ENCODE results near the gene TAAR6. TPM values are rescaled to one million over a fixed set of nuclear protein-coding genes. Genes with fewer than 3 reads are reported as not detected.

TAAR6 gene
- total and polyA plus RNA-seq, 2 of the 4 experiments (the other 2 are of a cell fraction) = not detected

DNA sequence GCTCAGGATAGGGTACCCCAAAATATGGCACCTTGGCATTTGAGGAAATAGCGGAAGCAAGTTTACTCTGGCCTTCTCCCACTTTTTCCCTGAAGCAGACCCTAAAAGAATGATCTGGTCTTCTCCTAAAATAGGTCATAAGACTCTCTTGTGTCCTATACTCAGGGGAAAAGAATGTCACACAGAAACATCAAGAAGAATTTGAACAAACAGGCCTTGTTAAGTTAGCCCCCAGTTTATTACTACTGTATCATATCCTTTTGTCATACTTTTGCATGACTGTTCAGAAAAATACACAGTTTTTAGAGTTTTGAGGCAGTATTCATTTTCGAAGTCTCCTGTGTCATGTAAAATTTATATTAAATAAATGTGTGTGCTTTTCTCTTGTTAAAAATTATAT, 41.5 kb downstream of the TAAR6 start:
- no peaks in the 10 kb centered on the region for H3K36me3 ChIP-seq (ENCODE audit: control insufficient read depth, insufficient read depth, low read length)
- POLR2A ChIA-PET (ENCODE audit: unreplicated experiment) = no interaction called here
- no peak overlapping the region for H4K8ac ChIP-seq (ENCODE audit: low read depth in 2 of 2, low read length in 2 of 2)
- no peaks in the 10 kb centered on the region for H3K9me3 ChIP-seq (ENCODE audit: control insufficient read depth, insufficient read depth, low read length)
- no peaks in the 10 kb centered on the region for H4K20me1 ChIP-seq (ENCODE audit: insufficient read depth, low read length)
- H3K4me3 ChIP-seq (ENCODE audit: insufficient read depth, low read depth, low read length) = no peak overlapping the region
- no peaks in the 10 kb centered on the region for H3K79me1 ChIP-seq (ENCODE audit: low read depth in 1 of 2, low read length in 2 of 2)
- no peaks in the 10 kb centered on the region for H3K4me1 ChIP-seq (ENCODE audit: control insufficient read depth, insufficient read depth, low read length)
- H2BK5ac ChIP-seq (ENCODE audit: low read depth, low read length, poor library complexity, severe bottlenecking) = no peak overlapping the region
- H2BK20ac ChIP-seq (ENCODE audit: low read depth, low read length) = no peak overlapping the region
- no peak overlapping the region for H4K91ac ChIP-seq (ENCODE audit: insufficient read depth, low read depth, low read length)
- no CpG with 5 or more reads among the region's 2 CpGs for WGBS, 2 experiments (ENCODE audit: extremely low coverage in 2 of 2, insufficient read length in 1 of 2)
- CTCF ChIA-PET = no interaction called here
- H2BK120ac ChIP-seq (ENCODE audit: low read depth, low read length) = no peak overlapping the region
- no peak overlapping the region for H3K9ac ChIP-seq (ENCODE audit: low read depth, low read length)
- H2BK15ac ChIP-seq (ENCODE audit: low read depth, low read length) = no peak overlapping the region
- H4K5ac ChIP-seq (ENCODE audit: low read depth, low read length) = no peak overlapping the region
- H3K27me3 ChIP-seq (ENCODE audit: control insufficient read depth, insufficient read depth, low read length) = peaks cover 17% of the 10 kb centered on the region
- intact Hi-C loops (cut with micrococcal nuclease) = loop anchor here (5.0 kb wide), 1 partner anchor 41 kb away; no protein-coding TSS in a partner anchor
- H3K27ac ChIP-seq (ENCODE audit: insufficient read depth, low read length) = no peak overlapping the region
- no peak overlapping the region for H3K23ac ChIP-seq (ENCODE audit: low read depth, low read length)
- H3K56ac ChIP-seq (ENCODE audit: extremely low read depth, insufficient read depth, low read length) = no peak overlapping the region
- H3K14ac ChIP-seq (replicated peaks; ENCODE audit: low read depth, low read length) = no peak overlapping the region
- DNase-seq (no peak), ATAC-seq (ENCODE audit: low read depth) (no peak)
- no peak overlapping the region for H3K18ac ChIP-seq (ENCODE audit: low read depth, low read length)
- H3K9me1 ChIP-seq (ENCODE audit: insufficient read depth, low read length) = no peaks in the 10 kb centered on the region
- dilution Hi-C loops (cut with HindIII; ENCODE audit: low sequenced_read_pairs, unreplicated experiment) = no loop called here
- TF ChIP-seq MXI1 (IDR thresholded peaks at IDR 0.05; ENCODE audit: borderline replicate concordance, low read depth, low read length) (no peak), CEBPB (IDR thresholded peaks at IDR 0.05; ENCODE audit: low read depth, low read length) (no peak), MAFK (IDR thresholded peaks at IDR 0.05; ENCODE audit: low read depth, low read length) (no peak), RFX5 (IDR thresholded peaks at IDR 0.05; ENCODE audit: low read depth, low read length) (no peak), RAD21 (IDR thresholded peaks at IDR 0.05; ENCODE audit: low read length) (no peak), BHLHE40 (IDR thresholded peaks at IDR 0.05; ENCODE audit: low read depth, low read length) (no peak), CHD1 (IDR thresholded peaks at IDR 0.05; ENCODE audit: low read depth, low read length) (no peak), NFE2L2 (IDR thresholded peaks at IDR 0.05; ENCODE audit: low read depth, low read length) (no peak)
- TF ChIP-seq, protein P1, sequence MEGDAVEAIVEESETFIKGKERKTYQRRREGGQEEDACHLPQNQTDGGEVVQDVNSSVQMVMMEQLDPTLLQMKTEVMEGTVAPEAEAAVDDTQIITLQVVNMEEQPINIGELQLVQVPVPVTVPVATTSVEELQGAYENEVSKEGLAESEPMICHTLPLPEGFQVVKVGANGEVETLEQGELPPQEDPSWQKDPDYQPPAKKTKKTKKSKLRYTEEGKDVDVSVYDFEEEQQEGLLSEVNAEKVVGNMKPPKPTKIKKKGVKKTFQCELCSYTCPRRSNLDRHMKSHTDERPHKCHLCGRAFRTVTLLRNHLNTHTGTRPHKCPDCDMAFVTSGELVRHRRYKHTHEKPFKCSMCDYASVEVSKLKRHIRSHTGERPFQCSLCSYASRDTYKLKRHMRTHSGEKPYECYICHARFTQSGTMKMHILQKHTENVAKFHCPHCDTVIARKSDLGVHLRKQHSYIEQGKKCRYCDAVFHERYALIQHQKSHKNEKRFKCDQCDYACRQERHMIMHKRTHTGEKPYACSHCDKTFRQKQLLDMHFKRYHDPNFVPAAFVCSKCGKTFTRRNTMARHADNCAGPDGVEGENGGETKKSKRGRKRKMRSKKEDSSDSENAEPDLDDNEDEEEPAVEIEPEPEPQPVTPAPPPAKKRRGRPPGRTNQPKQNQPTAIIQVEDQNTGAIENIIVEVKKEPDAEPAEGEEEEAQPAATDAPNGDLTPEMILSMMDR (conservative IDR thresholded peaks at IDR 0.05; ENCODE audit: low read depth, low read length) = no peak
- TF ChIP-seq, protein P2, sequence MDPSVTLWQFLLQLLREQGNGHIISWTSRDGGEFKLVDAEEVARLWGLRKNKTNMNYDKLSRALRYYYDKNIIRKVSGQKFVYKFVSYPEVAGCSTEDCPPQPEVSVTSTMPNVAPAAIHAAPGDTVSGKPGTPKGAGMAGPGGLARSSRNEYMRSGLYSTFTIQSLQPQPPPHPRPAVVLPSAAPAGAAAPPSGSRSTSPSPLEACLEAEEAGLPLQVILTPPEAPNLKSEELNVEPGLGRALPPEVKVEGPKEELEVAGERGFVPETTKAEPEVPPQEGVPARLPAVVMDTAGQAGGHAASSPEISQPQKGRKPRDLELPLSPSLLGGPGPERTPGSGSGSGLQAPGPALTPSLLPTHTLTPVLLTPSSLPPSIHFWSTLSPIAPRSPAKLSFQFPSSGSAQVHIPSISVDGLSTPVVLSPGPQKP (IDR thresholded peaks at IDR 0.05; ENCODE audit: borderline replicate concordance, low read depth, low read length) = no peak
- TF ChIP-seq, protein P3, sequence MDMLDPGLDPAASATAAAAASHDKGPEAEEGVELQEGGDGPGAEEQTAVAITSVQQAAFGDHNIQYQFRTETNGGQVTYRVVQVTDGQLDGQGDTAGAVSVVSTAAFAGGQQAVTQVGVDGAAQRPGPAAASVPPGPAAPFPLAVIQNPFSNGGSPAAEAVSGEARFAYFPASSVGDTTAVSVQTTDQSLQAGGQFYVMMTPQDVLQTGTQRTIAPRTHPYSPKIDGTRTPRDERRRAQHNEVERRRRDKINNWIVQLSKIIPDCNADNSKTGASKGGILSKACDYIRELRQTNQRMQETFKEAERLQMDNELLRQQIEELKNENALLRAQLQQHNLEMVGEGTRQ (IDR thresholded peaks at IDR 0.05; ENCODE audit: low read depth, low read length) = no peak
- H2AK5ac ChIP-seq (ENCODE audit: low read depth, low read length) = no peak overlapping the region
- no peak overlapping the region for H3K4me2 ChIP-seq (ENCODE audit: low read depth, low read length)
- BruUV-seq (replicated peaks) = no TSS peak
- in situ Hi-C loops (cut with MboI; ENCODE audit: low sequenced_read_pairs) = no loop called here
- H2AK9ac ChIP-seq (replicated peaks; ENCODE audit: low read depth, low read length, poor library complexity) = no peak overlapping the region
- H3K4ac ChIP-seq (ENCODE audit: low read depth, low read length) = no peak overlapping the region
- no peak overlapping the region for H2AFZ ChIP-seq (replicated peaks; ENCODE audit: low read length, poor library complexity)
